Glutamatergic neuron (in vitro differentiated cells): Measurements from ENCODE around the gene IPO4. TPM values are rescaled to one million over a fixed set of nuclear protein-coding genes. Genes with fewer than 3 reads are reported as not detected.
"Not testable (repeated sequence)": the region's sequence is repeated elsewhere in the genome, so short reads cannot be mapped to it uniquely, and the experiment has no call there.

Experiments used
- DNase-seq: peaks from one replicate; pipeline ENCODE4 v3.0.0; 2022
- H3K27ac Mint-ChIP-seq: one replicate; pipeline ENCODE4 v1.8.0; 2020; ENCODE audit warnings: mild to moderate bottlenecking, mixed read lengths, inconsistent platforms; ENCODE audit not compliant: unreplicated experiment
- H3K27me3 Mint-ChIP-seq: one replicate; pipeline ENCODE4 v1.8.0; 2020; ENCODE audit warnings: mild to moderate bottlenecking, moderate library complexity, mixed read lengths, inconsistent platforms; ENCODE audit not compliant: unreplicated experiment
- H3K36me3 Mint-ChIP-seq: one replicate; pipeline ENCODE4 v1.8.0; 2020; ENCODE audit warnings: mild to moderate bottlenecking, mixed read lengths, inconsistent platforms; ENCODE audit not compliant: unreplicated experiment
- H3K4me1 Mint-ChIP-seq: one replicate; pipeline ENCODE4 v1.8.0; 2020; ENCODE audit warnings: mild to moderate bottlenecking, low read depth, mixed read lengths, inconsistent platforms; ENCODE audit not compliant: unreplicated experiment
- H3K4me3 Mint-ChIP-seq: one replicate; pipeline ENCODE4 v1.8.0; 2020; ENCODE audit warnings: mild to moderate bottlenecking, mixed read lengths, inconsistent platforms; ENCODE audit not compliant: unreplicated experiment
- H3K9me3 Mint-ChIP-seq: one replicate; pipeline ENCODE4 v1.8.0; 2020; ENCODE audit warnings: mild to moderate bottlenecking, moderate library complexity, mixed read lengths, inconsistent platforms; ENCODE audit not compliant: unreplicated experiment
- total RNA-seq: library from RNA; stranded (reverse); fragmentation: NEBNext Ultra II Directional; extraction: Animal tissue kit (Norgen Biotek cat#: 25700); gene quantifications from one replicate; pipeline ENCODE4 v1.2.1, GENCODE V29; 2021; ENCODE audit not compliant: unreplicated experiment
- TF ChIP-seq, protein P1 (sequence below): fragments of 200-600 bp; sonication (generic); IDR thresholded peaks from one replicate; pipeline ENCODE4 v1.5.0; 2021; ENCODE audit not compliant: partially characterized antibody, unreplicated experiment

IPO4 gene
- total RNA-seq, 1 donor from 2014 or later: 25.5 TPM

DNA sequence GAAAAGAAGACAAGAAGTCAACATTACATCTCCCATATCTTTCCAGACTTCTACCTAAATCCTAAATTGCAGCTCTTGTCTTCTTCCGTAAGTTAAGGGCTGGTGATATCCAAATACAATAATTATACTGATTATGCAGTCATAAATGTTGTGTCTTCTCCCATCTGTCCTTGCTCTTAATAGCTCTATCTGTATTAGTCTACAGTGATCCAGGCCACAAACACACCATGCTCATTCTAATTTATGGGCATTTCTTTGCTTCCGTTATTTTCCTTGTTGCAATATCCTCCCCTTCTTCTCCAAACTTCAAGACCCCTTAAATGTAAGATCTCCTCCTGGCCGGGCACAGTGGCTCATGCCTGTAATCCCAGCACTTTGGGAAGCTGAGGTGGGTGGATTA lies 30.9 kb upstream of the IPO4 start:
- no peak for DNase-seq
- peaks cover 6% of the 10 kb centered on the region for H3K27me3 Mint-ChIP-seq
- peaks cover 4% of the 10 kb centered on the region for H3K4me1 Mint-ChIP-seq
- no peak overlapping the region for H3K4me3 Mint-ChIP-seq
- no peaks in the 10 kb centered on the region for H3K36me3 Mint-ChIP-seq
- peaks cover 2% of the 10 kb centered on the region for H3K9me3 Mint-ChIP-seq
- TF ChIP-seq, protein P1, sequence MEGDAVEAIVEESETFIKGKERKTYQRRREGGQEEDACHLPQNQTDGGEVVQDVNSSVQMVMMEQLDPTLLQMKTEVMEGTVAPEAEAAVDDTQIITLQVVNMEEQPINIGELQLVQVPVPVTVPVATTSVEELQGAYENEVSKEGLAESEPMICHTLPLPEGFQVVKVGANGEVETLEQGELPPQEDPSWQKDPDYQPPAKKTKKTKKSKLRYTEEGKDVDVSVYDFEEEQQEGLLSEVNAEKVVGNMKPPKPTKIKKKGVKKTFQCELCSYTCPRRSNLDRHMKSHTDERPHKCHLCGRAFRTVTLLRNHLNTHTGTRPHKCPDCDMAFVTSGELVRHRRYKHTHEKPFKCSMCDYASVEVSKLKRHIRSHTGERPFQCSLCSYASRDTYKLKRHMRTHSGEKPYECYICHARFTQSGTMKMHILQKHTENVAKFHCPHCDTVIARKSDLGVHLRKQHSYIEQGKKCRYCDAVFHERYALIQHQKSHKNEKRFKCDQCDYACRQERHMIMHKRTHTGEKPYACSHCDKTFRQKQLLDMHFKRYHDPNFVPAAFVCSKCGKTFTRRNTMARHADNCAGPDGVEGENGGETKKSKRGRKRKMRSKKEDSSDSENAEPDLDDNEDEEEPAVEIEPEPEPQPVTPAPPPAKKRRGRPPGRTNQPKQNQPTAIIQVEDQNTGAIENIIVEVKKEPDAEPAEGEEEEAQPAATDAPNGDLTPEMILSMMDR: no peak
- H3K27ac Mint-ChIP-seq: no peak overlapping the region

DNA sequence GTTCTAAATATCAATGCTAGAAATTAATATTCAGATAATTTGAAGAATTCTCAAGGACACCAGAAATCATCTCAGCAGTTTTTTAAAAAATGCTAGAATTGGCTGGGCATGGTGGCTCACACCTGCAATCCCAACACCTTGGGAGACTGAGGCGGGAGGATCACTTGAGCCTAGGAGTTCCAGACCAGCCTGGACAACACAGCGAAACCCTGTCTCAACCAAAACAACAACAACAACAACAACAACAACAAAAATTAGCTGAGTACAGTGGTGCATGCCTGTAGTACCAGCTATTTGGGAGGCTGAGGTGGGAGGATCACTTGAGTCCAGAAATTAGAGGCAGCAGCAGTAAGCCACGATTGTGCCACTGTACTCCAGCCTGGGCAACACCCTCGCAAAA lies 30.5 kb upstream of the IPO4 start:
- Mint-ChIP-seq H3K4me3 (no peak overlapping the region), H3K4me1 (peaks cover 9% of the 10 kb centered on the region), H3K27me3 (peaks cover 6% of the 10 kb centered on the region), H3K27ac (no peak overlapping the region), H3K36me3 (no peaks in the 10 kb centered on the region), H3K9me3 (peaks cover 2% of the 10 kb centered on the region)
- DNase-seq: no peak
- TF ChIP-seq, protein P1: no peak

GRCh38 chr14:24216876-24217275 lies 28.3 kb upstream of the IPO4 start:
- not testable (repeated sequence) for H3K4me3 Mint-ChIP-seq, H3K36me3 Mint-ChIP-seq, H3K4me1 Mint-ChIP-seq, H3K9me3 Mint-ChIP-seq, DNase-seq
- peaks cover 12% of the 10 kb centered on the region for H3K27me3 Mint-ChIP-seq
- peak overlapping the region; percentile 62 for H3K27ac Mint-ChIP-seq

DNA sequence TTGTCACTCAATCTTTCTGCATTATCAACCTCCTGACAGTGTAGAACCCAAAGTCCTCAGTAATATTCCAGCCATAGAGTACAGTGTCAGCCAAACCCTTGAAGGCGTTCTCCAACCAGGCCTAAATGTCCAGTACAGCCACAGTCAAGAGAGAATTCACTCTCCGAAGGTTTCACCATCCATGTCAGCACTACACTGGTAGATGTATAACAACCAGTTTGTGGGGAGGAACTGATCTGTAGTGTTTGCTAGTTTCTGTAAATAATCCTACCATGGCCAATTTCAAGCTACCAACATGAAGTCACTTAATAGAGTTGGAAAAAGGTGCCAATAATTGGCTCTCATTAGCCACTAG lies 27.7 kb upstream of the IPO4 start:
- peaks cover 12% of the 10 kb centered on the region for H3K27me3 Mint-ChIP-seq
- TF ChIP-seq, protein P1: no peak
- H3K27ac Mint-ChIP-seq: peak overlapping the region; percentile 97
- peaks cover 10% of the 10 kb centered on the region for H3K4me1 Mint-ChIP-seq
- H3K4me3 Mint-ChIP-seq: peak overlapping the region; percentile 96
- no peaks in the 10 kb centered on the region for H3K36me3 Mint-ChIP-seq
- peaks cover 6% of the 10 kb centered on the region for H3K9me3 Mint-ChIP-seq
- DNase-seq: no peak

DNA sequence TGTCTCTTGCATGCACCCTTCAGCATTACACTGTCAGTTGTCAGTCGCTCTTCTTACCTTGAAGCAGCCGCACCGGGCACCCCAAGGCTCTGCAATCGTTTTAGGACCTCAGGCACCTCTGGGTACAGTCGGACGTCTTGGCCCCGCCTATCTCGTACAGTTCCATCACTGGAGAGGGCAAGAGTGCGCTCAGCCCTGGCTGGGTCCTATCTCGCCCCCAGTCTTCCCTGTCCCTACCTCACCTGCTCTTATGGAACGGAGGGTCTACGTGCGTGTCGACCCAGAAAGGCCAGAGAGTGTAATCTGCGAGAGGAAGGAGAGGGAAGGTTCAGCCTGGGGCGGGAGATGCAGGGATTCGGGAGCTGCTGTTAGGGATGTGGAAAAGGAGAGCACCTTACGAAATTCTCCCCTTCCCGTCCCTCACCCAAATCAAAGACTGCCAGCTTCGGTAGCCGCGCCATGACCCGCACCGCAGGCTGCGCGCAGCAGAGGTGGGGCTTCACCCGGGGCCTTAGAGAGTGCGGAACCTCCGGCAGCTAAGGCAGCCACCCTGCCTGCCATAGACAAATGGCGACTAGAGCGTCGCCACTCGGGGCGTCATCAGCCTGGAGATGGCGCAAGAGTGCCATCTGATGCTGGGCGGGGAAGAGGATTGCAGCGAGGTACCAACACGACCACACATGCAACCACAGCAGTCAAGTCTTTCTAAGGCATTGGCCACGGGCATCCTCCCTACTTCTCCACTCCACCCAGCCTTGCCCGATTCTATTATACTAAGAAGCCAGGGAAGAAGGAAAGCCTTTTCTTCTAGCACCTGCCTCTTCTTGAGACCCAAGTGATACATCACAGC lies 27.1 kb upstream of the IPO4 start, which contains the start of gene MDP1:
MDP1 (minus strand) TSS at position 572 of the 850 bp plus-strand sequence; CDS start at position 461, 111 bp downstream.
- Mint-ChIP-seq H3K4me3 (peak within 1 kb of the TSS; percentile 96), H3K27ac (peak within 1 kb of the TSS; percentile 97), H3K4me1 (peaks cover 10% of the 10 kb centered on the region), H3K36me3 (no peaks in the 10 kb centered on the region), H3K9me3 (peaks cover 6% of the 10 kb centered on the region), H3K27me3 (peaks cover 12% of the 10 kb centered on the region)
- peak; percentile 87 for DNase-seq
- TF ChIP-seq, protein P1: peak; percentile 22
